ENCODE data around the gene TRAPPC3L.

DNA sequence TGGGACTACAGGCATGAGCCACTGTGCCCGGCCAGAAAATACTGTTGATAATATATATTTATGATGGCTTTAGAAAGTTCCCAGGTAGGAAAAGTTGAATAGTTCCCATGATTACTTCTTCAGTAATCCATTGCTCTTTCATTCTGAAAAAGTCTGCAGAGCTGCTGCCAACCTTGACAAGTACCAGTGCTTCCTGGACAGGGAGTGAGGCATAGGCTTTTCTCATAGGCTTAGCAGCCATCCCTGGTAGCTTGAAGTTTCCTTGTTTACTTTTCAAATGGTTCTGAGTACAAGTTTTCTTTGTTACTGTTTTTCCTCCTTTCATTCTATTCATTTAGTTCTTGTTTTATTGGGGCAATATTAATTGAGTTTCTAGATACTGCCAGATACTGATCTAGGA is 33.7 kb upstream of the TRAPPC3L start:
- TF ChIP-seq EGR1 (IDR thresholded peaks at IDR 0.05; ENCODE audit: borderline replicate concordance, low read depth, low read length), result no peak
- no peak for TF ChIP-seq BACH1 (IDR thresholded peaks at IDR 0.05; ENCODE audit: low read length)
- TF ChIP-seq SUZ12 (IDR thresholded peaks at IDR 0.05; ENCODE audit: low read length), result no peak
- no peak for TF ChIP-seq POLR2AphosphoS5 (IDR thresholded peaks at IDR 0.05; ENCODE audit: low read depth, low read length)
- no peak for TF ChIP-seq CBX5 (IDR thresholded peaks at IDR 0.05; ENCODE audit: low read depth, low read length)
- TF ChIP-seq EZH2 (IDR thresholded peaks at IDR 0.05; ENCODE audit: low read depth, low read length, severe bottlenecking), result no peak
- TF ChIP-seq CEBPB (IDR thresholded peaks at IDR 0.05; ENCODE audit: low read depth, low read length), result no peak
- TF ChIP-seq ASH2L (IDR thresholded peaks at IDR 0.05; ENCODE audit: low read length), result no peak
- TF ChIP-seq, protein P1, sequence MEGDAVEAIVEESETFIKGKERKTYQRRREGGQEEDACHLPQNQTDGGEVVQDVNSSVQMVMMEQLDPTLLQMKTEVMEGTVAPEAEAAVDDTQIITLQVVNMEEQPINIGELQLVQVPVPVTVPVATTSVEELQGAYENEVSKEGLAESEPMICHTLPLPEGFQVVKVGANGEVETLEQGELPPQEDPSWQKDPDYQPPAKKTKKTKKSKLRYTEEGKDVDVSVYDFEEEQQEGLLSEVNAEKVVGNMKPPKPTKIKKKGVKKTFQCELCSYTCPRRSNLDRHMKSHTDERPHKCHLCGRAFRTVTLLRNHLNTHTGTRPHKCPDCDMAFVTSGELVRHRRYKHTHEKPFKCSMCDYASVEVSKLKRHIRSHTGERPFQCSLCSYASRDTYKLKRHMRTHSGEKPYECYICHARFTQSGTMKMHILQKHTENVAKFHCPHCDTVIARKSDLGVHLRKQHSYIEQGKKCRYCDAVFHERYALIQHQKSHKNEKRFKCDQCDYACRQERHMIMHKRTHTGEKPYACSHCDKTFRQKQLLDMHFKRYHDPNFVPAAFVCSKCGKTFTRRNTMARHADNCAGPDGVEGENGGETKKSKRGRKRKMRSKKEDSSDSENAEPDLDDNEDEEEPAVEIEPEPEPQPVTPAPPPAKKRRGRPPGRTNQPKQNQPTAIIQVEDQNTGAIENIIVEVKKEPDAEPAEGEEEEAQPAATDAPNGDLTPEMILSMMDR (IDR thresholded peaks at IDR 0.05; ENCODE audit: control extremely low read depth in 1 of 3, insufficient read depth in 1 of 3, low read depth in 1 of 3, low read length in 3 of 3), result no peak

All from H1 (cell line).